K562 (cell line): ENCODE results near the gene IMPA2. TPM values are rescaled to one million over a fixed set of nuclear protein-coding genes. Genes with fewer than 3 reads are reported as not detected.

Experiments used
- ATAC-seq: fragments of 200-7000 bp; cut with Tn5 transposase; 3 replicates; pipeline ENCODE4 v1.9.1; 2020; ENCODE audit warnings: moderate library complexity
- BruUV-seq: library from RNA; stranded (reverse); fragments of 400-500 nt; replicated peaks from 2 replicates; lab custom pipeline; 2021; lab: Mats Ljungman, UMichigan
- CTCF ChIA-PET: fragments of 300-600 bp; formaldehyde crosslinking; extraction: SDS; loops from one replicate; lab custom pipeline; 2021; ENCODE audit warnings: low intra/inter-chr PET ratio; lab: Yijun Ruan, JAX
- POLR2A ChIA-PET: fragments of 300-600, 350-650 bp; sonication (Branson Sonifier 250); formaldehyde crosslinking; extraction: SDS; loops from one replicate; lab custom pipeline; 2021; ENCODE audit warnings: antibody characterized with exemption, inconsistent platforms; lab: Yijun Ruan, JAX
- DNase-seq, 4 experiments: peaks; one replicate each; pipeline versions ENCODE4 v3.0.0 to v3.0.0-alpha.2; 2011 to 2018; ENCODE audit warnings: low spot score in 3 of 4, mixed read lengths in 3 of 4; ENCODE audit errors: extremely low read depth in 1 of 4
- FAIRE-seq: peaks from 2 replicates; lab custom pipeline; 2011; peaks lifted over from hg19 to GRCh38; lab: Jason Lieb, UNC
- H2AFZ ChIP-seq: 2 replicates; pipeline ENCODE4 v1.6.0; 2011; ENCODE audit warnings: low read depth, low read length, control low read depth, inconsistent platforms
- H3K27ac ChIP-seq: fragments of 200-600 bp; 3 replicates; pipeline ENCODE4 v1.8.0; 2011; ENCODE audit warnings: low read depth, mild to moderate bottlenecking, control low read depth, inconsistent platforms, low read length, moderate library complexity, mixed read lengths; ENCODE audit errors: extremely low read depth
- H3K27me3 ChIP-seq, 2 experiments: fragments of 300-600 bp in 1 of 2; 2 replicates in 1 of 2; 3 replicates in 1 of 2; pipeline versions ENCODE4 v1.6.0 to v1.8.0; 2011; ENCODE audit warnings: inconsistent platforms in 2 of 2, low read length in 2 of 2, mild to moderate bottlenecking in 1 of 2, mixed read lengths in 1 of 2, moderate library complexity in 1 of 2; ENCODE audit not compliant: control insufficient read depth in 2 of 2, insufficient read depth in 2 of 2
- H3K36me3 ChIP-seq: fragments of 300-600 bp; 3 replicates; pipeline ENCODE4 v1.8.0; 2011; ENCODE audit warnings: mild to moderate bottlenecking, low read length, inconsistent platforms; ENCODE audit not compliant: control insufficient read depth, insufficient read depth
- H3K4me1 ChIP-seq, 2 experiments: fragments of 200-600 bp in 1 of 2; replicated peaks in 1 of 2; 2 replicates in 1 of 2; 3 replicates in 1 of 2; pipeline versions ENCODE4 v1.5.1 to v1.8.0; 2011; ENCODE audit warnings: inconsistent platforms in 2 of 2, low read length in 2 of 2, mild to moderate bottlenecking in 1 of 2, mixed read lengths in 1 of 2, moderate library complexity in 1 of 2; ENCODE audit not compliant: control insufficient read depth in 2 of 2, insufficient read depth in 2 of 2
- H3K4me2 ChIP-seq: 2 replicates; pipeline ENCODE4 v1.6.1; 2011; ENCODE audit warnings: low read length, control low read depth, inconsistent platforms, mixed read lengths; ENCODE audit not compliant: insufficient read depth
- H3K4me3 ChIP-seq: fragments of 200-600 bp; sonication (generic), shearing (Covaris generic); 2 replicates; pipeline ENCODE4 v1.5.1; 2016; ENCODE audit warnings: control low read depth, inconsistent platforms
- H3K79me2 ChIP-seq: fragments of 200-600 bp; 3 replicates; pipeline ENCODE4 v1.8.0; 2011; ENCODE audit warnings: low read length, inconsistent platforms; ENCODE audit not compliant: control insufficient read depth, insufficient read depth
- H3K9ac ChIP-seq, 2 experiments: 2 replicates each; pipeline versions ENCODE4 v1.6.0 to v1.6.1; 2011; ENCODE audit warnings: low read depth in 2 of 2, low read length in 2 of 2, control low read depth in 1 of 2, inconsistent platforms in 1 of 2, mild to moderate bottlenecking in 1 of 2, mixed read lengths in 1 of 2; ENCODE audit not compliant: insufficient read depth in 1 of 2
- H3K9me1 ChIP-seq: one replicate; pipeline ENCODE4 v1.6.0; 2011; ENCODE audit warnings: inconsistent platforms, mild to moderate bottlenecking, low read length, moderate library complexity; ENCODE audit not compliant: control insufficient read depth, insufficient read depth
- H3K9me3 ChIP-seq: replicated peaks from 2 replicates; pipeline ENCODE4 v1.5.1; 2011; ENCODE audit warnings: low read depth, low read length, inconsistent platforms; ENCODE audit not compliant: control insufficient read depth, insufficient read depth
- H4K20me1 ChIP-seq: replicated peaks from 2 replicates; pipeline ENCODE4 v1.6.1; 2011; ENCODE audit warnings: low read length, inconsistent platforms, mixed read lengths; ENCODE audit not compliant: control insufficient read depth, insufficient read depth
- FOXM1 ChIP-seq, 2 experiments: fragments of 450-650 bp in 1 of 2; sonication (generic) in 1 of 2; formaldehyde crosslinking in 1 of 2; IDR thresholded peaks; 2 replicates each; pipeline versions ENCODE4 v1.6.1 to v1.9.0; 2017 to 2022; ENCODE audit warnings: low read depth in 2 of 2, mild to moderate bottlenecking in 2 of 2, missing genetic modification reagents in 1 of 2, moderate library complexity in 1 of 2
- ILK ChIP-seq: fragments of 450-650 bp; IDR thresholded peaks from 2 replicates; pipeline ENCODE4 v1.6.1; 2016; ENCODE audit warnings: missing genetic modification characterization, low read depth, mild to moderate bottlenecking, missing compliant biosample characterization, moderate library complexity, borderline replicate concordance
- MAFG ChIP-seq: fragments of 450-650 bp; conservative IDR thresholded peaks from 2 replicates; pipeline ENCODE4 v1.6.1; 2016; ENCODE audit warnings: missing genetic modification characterization, missing compliant biosample characterization
- ZBTB1 ChIP-seq: sonication (generic); formaldehyde crosslinking; IDR thresholded peaks from 2 replicates; pipeline ENCODE4 v1.8.1; 2023; ENCODE audit warnings: missing genetic modification reagents, low read depth, mild to moderate bottlenecking, borderline replicate concordance
- WGBS: fragments of 100-300 bp; shearing (Covaris generic); methylation state at CpG from one replicate; pipeline ENCODE4 v1.1.6; 2016; ENCODE audit warnings: low coverage, mixed read lengths; ENCODE audit not compliant: insufficient coverage; ENCODE audit errors: missing lambda C conversion rate; 5-methylcytosine and 5-hydroxymethylcytosine counted together
- in situ Hi-C: fragments of 300-500 bp; cut with MboI; formaldehyde crosslinking; loops from 4 replicates; pipeline ENCODE4 v1.15.0; 2018; ENCODE audit warnings: inconsistent platforms, mixed read lengths
- intact Hi-C: fragments of 100-400 bp; cut with micrococcal nuclease; formaldehyde crosslinking; loops from 2 replicates; pipeline ENCODE4 v1.14.2; 2022
- polyA plus RNA-seq, 8 experiments: library from polyadenylated mRNA; depleted of rRNA in 4 of 8; stranded (reverse) in 5 of 8; unstranded in 3 of 8; fragments of >200 nt; fragmentation: Nextera tagmentation in 2 of 8; fragmentation: Illumina TruSeq in 1 of 8; extraction: Ambion mirVana in 2 of 8; extraction: Trizol in 1 of 8; gene quantifications; 2 replicates each; pipeline versions ENCODE4 v1.2.1 to v1.2.3, GENCODE V29; 2011 to 2014; ENCODE audit warnings: inconsistent platforms in 1 of 8, missing spikeins in 1 of 8
- total RNA-seq, 7 experiments: library from RNA; depleted of rRNA in 6 of 7; stranded (reverse); fragments of >200 nt in 6 of 7; fragmentation: Illumina TruSeq in 2 of 7; extraction: Trizol in 2 of 7; gene quantifications; 2 replicates each; pipeline versions ENCODE4 v1.2.1 to v1.2.3, GENCODE V29; 2011 to 2021; ENCODE audit warnings: low replicate concordance in 1 of 7
- TF ChIP-seq, protein P1 (sequence below): fragments of 250-450 bp; sonication (Bioruptor Pico); IDR thresholded peaks from 2 replicates; pipeline ENCODE4 v1.6.1; 2021; ENCODE audit warnings: mild to moderate bottlenecking
- TF ChIP-seq, protein P2 (sequence below), 2 experiments: fragments of 450-650 bp in 1 of 2; sonication (generic) in 1 of 2; formaldehyde crosslinking in 1 of 2; IDR thresholded peaks in 1 of 2; conservative IDR thresholded peaks in 1 of 2; 2 replicates each; pipeline versions ENCODE4 v1.6.1 to v1.8.1; 2016 to 2023; ENCODE audit warnings: mild to moderate bottlenecking in 2 of 2, moderate library complexity in 2 of 2, inconsistent platforms in 1 of 2, missing genetic modification reagents in 1 of 2

The IMPA2 gene
- total and polyA plus RNA-seq, 9 of the 15 experiments (the other 6 are each of a cell fraction or from before 2014, with no cell fraction given), result 0.62 to 11.3 (median 5.7) TPM

- no peak overlapping the region for H3K4me3 ChIP-seq
- H3K9me1 ChIP-seq, result no peaks in the 10 kb centered on the region
- no peak overlapping the region for H3K27ac ChIP-seq
- H3K4me2 ChIP-seq, result no peak overlapping the region
- H4K20me1 ChIP-seq, result no peaks in the 10 kb centered on the region; the same call in 1 of the 2 replicates
- H3K27me3 ChIP-seq, result peaks cover 4 to 38% of the 10 kb centered on the region in 2 experiments; a peak in 2 of 5 replicates
- H3K9ac ChIP-seq, result no peak overlapping the region
- DNase-seq (no peak), ATAC-seq (no peak), FAIRE-seq (no peak)
- intact Hi-C loops (loop anchor here (10.0 kb wide), 2 partner anchors 298 to 378 kb away; no protein-coding TSS in a partner anchor), in situ Hi-C loops (loop anchor here (10.0 kb wide), 1 partner anchor 378 kb away; no protein-coding TSS in a partner anchor)
- H3K36me3 ChIP-seq, result no peaks in the 10 kb centered on the region
- CTCF ChIA-PET, result no interaction called here
- 19% methylated on average over 11 of the region's 11 CpGs for WGBS
- TF ChIP-seq FOXM1 (IDR thresholded peaks at IDR 0.05; ENCODE audit: low read depth) (no peak), FOXM1 (CRISPR knock-in tag; IDR thresholded peaks at IDR 0.05; ENCODE audit: low read depth) (no peak), ZBTB1 (CRISPR knock-in tag) (no peak), ILK (tag) (no peak), MAFG (tag) (0 out of 2 replicates have a peak, but pooled peaks have one; percentile 11)
- TF ChIP-seq, protein P1, sequence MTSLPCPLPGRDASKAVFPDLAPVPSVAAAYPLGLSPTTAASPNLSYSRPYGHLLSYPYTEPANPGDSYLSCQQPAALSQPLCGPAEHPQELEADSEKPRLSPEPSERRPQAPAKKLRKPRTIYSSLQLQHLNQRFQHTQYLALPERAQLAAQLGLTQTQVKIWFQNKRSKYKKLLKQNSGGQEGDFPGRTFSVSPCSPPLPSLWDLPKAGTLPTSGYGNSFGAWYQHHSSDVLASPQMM, result no peak
- TF ChIP-seq, protein P2, sequence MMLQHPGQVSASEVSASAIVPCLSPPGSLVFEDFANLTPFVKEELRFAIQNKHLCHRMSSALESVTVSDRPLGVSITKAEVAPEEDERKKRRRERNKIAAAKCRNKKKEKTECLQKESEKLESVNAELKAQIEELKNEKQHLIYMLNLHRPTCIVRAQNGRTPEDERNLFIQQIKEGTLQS (IDR thresholded peaks at IDR 0.05), result peak; percentile 48
- TF ChIP-seq, protein P2 (CRISPR knock-in tag; conservative IDR thresholded peaks at IDR 0.05), result no peak
- POLR2A ChIA-PET, result no interaction called here
- peaks cover 0 to 4% of the 10 kb centered on the region in 2 experiments; a peak in 2 of 5 replicates for H3K4me1 ChIP-seq
- no peak overlapping the region for H2AFZ ChIP-seq
- no peaks in the 10 kb centered on the region for H3K79me2 ChIP-seq
- BruUV-seq, result no TSS peak
- no peaks in the 10 kb centered on the region for H3K9me3 ChIP-seq
Measured at GRCh38 chr18:12032786-12033642, 51.7 kb downstream of the IMPA2 start.
